ENCODE measurements around the gene ANXA8L1. TPM values are rescaled to one million over a fixed set of nuclear protein-coding genes. Genes with fewer than 3 reads are reported as not detected.
A peak's percentile ranks its signal among the peaks of the same experiment; 100 is the strongest.
"Not testable (repeated sequence)": the region's sequence is repeated elsewhere in the genome, so short reads cannot be mapped to it uniquely, and the experiment has no call there.

Gene ANXA8L1
- not detected for total RNA-seq (ENCODE audit: unreplicated experiment)
- long read RNA-seq: 0 reads

DNA sequence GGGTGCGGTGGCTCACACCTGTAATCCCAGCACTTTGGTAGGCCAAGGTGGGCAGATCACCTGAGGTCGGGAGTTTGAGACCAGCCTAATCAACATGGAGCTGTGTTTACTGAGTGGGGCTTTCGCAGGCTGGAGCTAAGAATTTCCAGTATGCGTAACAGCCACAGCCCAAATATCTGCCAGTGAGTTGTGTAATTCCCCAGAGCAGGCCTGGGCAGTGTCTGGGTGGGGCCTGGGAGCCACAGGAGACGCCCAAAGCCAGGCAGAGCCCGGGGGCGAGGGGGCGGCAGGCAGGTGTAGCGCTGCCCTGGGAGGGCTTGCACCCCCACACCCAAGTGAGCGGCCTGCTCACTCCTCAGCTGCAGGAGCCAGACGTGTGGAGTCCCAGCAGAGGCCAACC lies at the start of gene ANXA8L1:
ANXA8L1 (plus strand) TSS at position 371 of the 400 bp plus-strand sequence. CDS start 76 bp downstream, outside the sequence.
- H3K27ac Mint-ChIP-seq (ENCODE audit: unreplicated experiment); H3K9me3 Mint-ChIP-seq (ENCODE audit: unreplicated experiment): not testable (repeated sequence)

GRCh38 chr10:46326066-46326465 lies 49.5 kb upstream of the ANXA8L1 start:
- Mint-ChIP-seq H3K4me3 (ENCODE audit: unreplicated experiment) (no peak overlapping the region), H3K4me1 (ENCODE audit: low read depth, unreplicated experiment) (no peaks in the 10 kb centered on the region), H3K9me3 (ENCODE audit: unreplicated experiment) (no peaks in the 10 kb centered on the region), H3K27ac (ENCODE audit: unreplicated experiment) (peak overlapping the region; percentile 20), H3K36me3 (ENCODE audit: unreplicated experiment) (no peaks in the 10 kb centered on the region), H3K27me3 (ENCODE audit: unreplicated experiment) (peaks cover 5% of the 10 kb centered on the region)
- DNase-seq: no peak
- TF ChIP-seq, protein P1, sequence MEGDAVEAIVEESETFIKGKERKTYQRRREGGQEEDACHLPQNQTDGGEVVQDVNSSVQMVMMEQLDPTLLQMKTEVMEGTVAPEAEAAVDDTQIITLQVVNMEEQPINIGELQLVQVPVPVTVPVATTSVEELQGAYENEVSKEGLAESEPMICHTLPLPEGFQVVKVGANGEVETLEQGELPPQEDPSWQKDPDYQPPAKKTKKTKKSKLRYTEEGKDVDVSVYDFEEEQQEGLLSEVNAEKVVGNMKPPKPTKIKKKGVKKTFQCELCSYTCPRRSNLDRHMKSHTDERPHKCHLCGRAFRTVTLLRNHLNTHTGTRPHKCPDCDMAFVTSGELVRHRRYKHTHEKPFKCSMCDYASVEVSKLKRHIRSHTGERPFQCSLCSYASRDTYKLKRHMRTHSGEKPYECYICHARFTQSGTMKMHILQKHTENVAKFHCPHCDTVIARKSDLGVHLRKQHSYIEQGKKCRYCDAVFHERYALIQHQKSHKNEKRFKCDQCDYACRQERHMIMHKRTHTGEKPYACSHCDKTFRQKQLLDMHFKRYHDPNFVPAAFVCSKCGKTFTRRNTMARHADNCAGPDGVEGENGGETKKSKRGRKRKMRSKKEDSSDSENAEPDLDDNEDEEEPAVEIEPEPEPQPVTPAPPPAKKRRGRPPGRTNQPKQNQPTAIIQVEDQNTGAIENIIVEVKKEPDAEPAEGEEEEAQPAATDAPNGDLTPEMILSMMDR (IDR thresholded peaks at IDR 0.05; ENCODE audit: partially characterized antibody, unreplicated experiment): no peak

More for the DNA sequence above, at the start of gene ANXA8L1:
- not testable (repeated sequence) for H3K4me3 Mint-ChIP-seq (ENCODE audit: unreplicated experiment); H3K4me1 Mint-ChIP-seq (ENCODE audit: low read depth, unreplicated experiment); H3K27me3 Mint-ChIP-seq (ENCODE audit: unreplicated experiment); DNase-seq; H3K36me3 Mint-ChIP-seq (ENCODE audit: unreplicated experiment)

DNA sequence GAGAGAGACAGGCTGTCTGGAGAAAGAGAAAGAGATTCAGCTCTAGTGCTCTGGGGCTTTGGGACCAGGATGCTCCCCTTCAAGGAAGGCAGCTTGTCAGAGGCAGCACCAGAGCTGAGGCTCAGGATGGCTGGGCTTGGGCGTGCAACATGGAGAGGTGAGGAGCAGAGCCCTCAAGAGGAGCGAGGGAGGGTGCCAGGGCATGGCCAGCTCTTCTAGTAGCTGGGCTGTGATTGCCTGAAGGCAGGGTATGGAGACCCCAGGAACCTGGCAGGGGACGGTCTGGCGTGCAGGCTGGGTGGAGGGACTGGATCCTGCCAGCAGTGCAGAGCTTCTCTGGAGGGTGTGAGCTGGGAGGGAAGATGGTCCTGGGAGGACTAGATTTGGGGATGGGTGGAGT lies 48.6 kb upstream of the ANXA8L1 start:
- Mint-ChIP-seq H3K9me3 (ENCODE audit: unreplicated experiment) (no peaks in the 10 kb centered on the region), H3K27me3 (ENCODE audit: unreplicated experiment) (peaks cover 5% of the 10 kb centered on the region), H3K4me3 (ENCODE audit: unreplicated experiment) (no peak overlapping the region)

DNA sequence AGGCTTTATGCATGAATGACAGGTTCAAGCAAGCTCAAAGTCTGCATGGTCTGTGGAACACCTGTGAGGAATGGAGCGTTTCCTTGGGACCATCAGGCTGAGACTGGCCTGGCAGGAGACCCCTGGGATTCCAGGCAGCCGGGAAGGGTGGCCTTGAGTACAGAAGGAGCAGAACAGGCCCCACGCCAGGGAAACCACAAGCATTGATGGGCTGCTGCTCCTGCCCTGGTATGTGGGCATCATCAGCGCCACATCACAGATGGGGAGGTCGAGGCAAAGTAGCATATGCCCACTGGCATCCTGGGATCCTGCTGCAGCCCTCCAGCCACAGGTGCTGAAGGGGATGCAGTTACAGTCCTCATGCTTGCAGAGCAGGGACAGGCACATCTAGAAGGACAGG lies 47.9 kb upstream of the ANXA8L1 start:
- peaks cover 5% of the 10 kb centered on the region for H3K27me3 Mint-ChIP-seq (ENCODE audit: unreplicated experiment)
- H3K36me3 Mint-ChIP-seq (ENCODE audit: unreplicated experiment): no peaks in the 10 kb centered on the region
- H3K9me3 Mint-ChIP-seq (ENCODE audit: unreplicated experiment): no peaks in the 10 kb centered on the region
- TF ChIP-seq, protein P1 (IDR thresholded peaks at IDR 0.05; ENCODE audit: partially characterized antibody, unreplicated experiment): no peak
- H3K4me3 Mint-ChIP-seq (ENCODE audit: unreplicated experiment): no peak overlapping the region
- no peak overlapping the region for H3K27ac Mint-ChIP-seq (ENCODE audit: unreplicated experiment)
- H3K4me1 Mint-ChIP-seq (ENCODE audit: low read depth, unreplicated experiment): no peaks in the 10 kb centered on the region
- DNase-seq: no peak

More for the DNA sequence above, 48.6 kb upstream of the ANXA8L1 start:
- Mint-ChIP-seq H3K36me3 (ENCODE audit: unreplicated experiment) (no peaks in the 10 kb centered on the region), H3K4me1 (ENCODE audit: low read depth, unreplicated experiment) (no peaks in the 10 kb centered on the region), H3K27ac (ENCODE audit: unreplicated experiment) (no peak overlapping the region)
- TF ChIP-seq, protein P1 (IDR thresholded peaks at IDR 0.05; ENCODE audit: partially characterized antibody, unreplicated experiment): no peak
- no peak for DNase-seq

DNA sequence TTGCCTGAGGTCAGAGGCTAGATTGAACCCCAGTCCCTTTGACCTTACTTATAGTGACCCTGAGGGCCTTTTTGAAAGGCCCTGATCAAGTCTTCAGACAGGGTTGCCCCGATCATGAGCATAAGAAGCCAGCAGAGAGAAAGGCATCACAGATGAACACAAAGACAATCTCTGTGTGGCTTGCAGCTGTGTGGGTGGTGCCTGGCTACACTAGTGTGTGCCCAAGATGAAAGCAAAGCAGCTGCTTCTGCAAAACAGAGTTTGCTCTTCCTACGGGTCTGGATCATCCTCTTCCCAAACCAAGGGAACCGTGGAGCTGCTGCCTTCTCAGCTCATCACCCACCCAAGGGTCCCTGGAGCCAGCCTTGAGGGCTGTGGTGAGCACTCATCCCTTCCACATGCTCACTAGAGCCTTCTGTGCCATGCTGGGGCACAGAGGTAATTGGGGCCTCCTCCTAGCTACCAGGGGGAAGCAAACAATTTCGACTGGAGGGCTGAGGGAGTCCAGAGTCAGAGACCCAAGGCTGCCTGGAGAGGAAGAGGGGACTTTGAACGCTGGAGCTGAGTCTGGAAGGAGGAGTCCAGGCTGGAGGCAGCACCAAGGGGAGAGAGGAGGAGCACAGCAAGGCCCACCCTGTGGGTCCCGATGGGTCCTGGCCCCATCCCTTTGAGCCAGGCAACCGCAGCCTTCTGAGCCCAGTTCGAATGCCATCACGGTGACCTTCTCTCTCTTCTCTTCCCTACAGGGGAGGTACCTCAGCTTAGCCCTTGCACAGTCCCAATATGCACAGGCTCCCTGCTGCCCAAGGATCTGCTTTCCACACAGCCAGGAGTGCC lies 46.5 kb upstream of the ANXA8L1 start:
- no peak for DNase-seq
- Mint-ChIP-seq H3K27ac (ENCODE audit: unreplicated experiment) (no peak overlapping the region), H3K9me3 (ENCODE audit: unreplicated experiment) (no peaks in the 10 kb centered on the region), H3K4me1 (ENCODE audit: low read depth, unreplicated experiment) (no peaks in the 10 kb centered on the region), H3K4me3 (ENCODE audit: unreplicated experiment) (no peak overlapping the region), H3K27me3 (ENCODE audit: unreplicated experiment) (peaks cover 5% of the 10 kb centered on the region), H3K36me3 (ENCODE audit: unreplicated experiment) (no peaks in the 10 kb centered on the region)
- TF ChIP-seq, protein P1 (IDR thresholded peaks at IDR 0.05; ENCODE audit: partially characterized antibody, unreplicated experiment): no peak

All from glutamatergic neuron (in vitro differentiated cells).